Measurements from ENCODE around the gene ZFPL1.

GRCh38 chr11:65058012-65058411 is 26.0 kb upstream of the ZFPL1 start:
- TF ChIP-seq EGR1 (IDR thresholded peaks at IDR 0.05) (no peak), NFIC (IDR thresholded peaks at IDR 0.05) (no peak), TAF1 (IDR thresholded peaks at IDR 0.05; ENCODE audit: low read depth) (no peak), TCF12 (IDR thresholded peaks at IDR 0.05; ENCODE audit: low read depth) (no peak), EP300 (IDR thresholded peaks at IDR 0.05; ENCODE audit: borderline replicate concordance) (no peak), TEAD4 (IDR thresholded peaks at IDR 0.05) (no peak), RAD21 (IDR thresholded peaks at IDR 0.05; ENCODE audit: low read depth) (no peak), CREB1 (IDR thresholded peaks at IDR 0.05; ENCODE audit: low read depth) (no peak), CEBPB (IDR thresholded peaks at IDR 0.05) (no peak), ZBTB7A (IDR thresholded peaks at IDR 0.05; ENCODE audit: low read depth) (no peak), YY1 (IDR thresholded peaks at IDR 0.05; ENCODE audit: low read depth) (no peak)
- TF ChIP-seq, protein P1, sequence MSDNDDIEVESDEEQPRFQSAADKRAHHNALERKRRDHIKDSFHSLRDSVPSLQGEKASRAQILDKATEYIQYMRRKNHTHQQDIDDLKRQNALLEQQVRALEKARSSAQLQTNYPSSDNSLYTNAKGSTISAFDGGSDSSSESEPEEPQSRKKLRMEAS (IDR thresholded peaks at IDR 0.05), result no peak
- TF ChIP-seq, protein P2, sequence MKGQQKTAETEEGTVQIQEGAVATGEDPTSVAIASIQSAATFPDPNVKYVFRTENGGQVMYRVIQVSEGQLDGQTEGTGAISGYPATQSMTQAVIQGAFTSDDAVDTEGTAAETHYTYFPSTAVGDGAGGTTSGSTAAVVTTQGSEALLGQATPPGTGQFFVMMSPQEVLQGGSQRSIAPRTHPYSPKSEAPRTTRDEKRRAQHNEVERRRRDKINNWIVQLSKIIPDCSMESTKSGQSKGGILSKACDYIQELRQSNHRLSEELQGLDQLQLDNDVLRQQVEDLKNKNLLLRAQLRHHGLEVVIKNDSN (IDR thresholded peaks at IDR 0.05), result no peak
